Brain microvascular endothelial cell (primary cell): Measurements from ENCODE around the gene EBPL.

Experiments
- DNase-seq: peaks from one replicate; pipeline ENCODE4 v3.0.0-alpha.2; 2020
- H3K27ac ChIP-seq: fragments of 250-450 bp; sonication (Bioruptor Pico); 2 replicates; pipeline ENCODE4 v1.5.1; 2020; ENCODE audit warnings: mild to moderate bottlenecking, moderate library complexity
- H3K27me3 ChIP-seq: fragments of 250-450 bp; sonication (Bioruptor Pico); replicated peaks from 2 replicates; pipeline ENCODE4 v1.5.1; 2020; ENCODE audit warnings: mild to moderate bottlenecking
- H3K36me3 ChIP-seq: fragments of 250-450 bp; sonication (Bioruptor Pico); replicated peaks from 2 replicates; pipeline ENCODE4 v1.5.1; 2020; ENCODE audit warnings: mild to moderate bottlenecking
- H3K4me3 ChIP-seq: 2 replicates; pipeline ENCODE4 v1.5.1; 2011; ENCODE audit warnings: low read depth, mild to moderate bottlenecking, control low read depth, low read length, moderate library complexity
- CTCF ChIP-seq: IDR thresholded peaks from 2 replicates; pipeline ENCODE4 v1.5.1; 2011; ENCODE audit warnings: low read depth, mild to moderate bottlenecking, moderate library complexity, low read length, control low read depth, inconsistent platforms; ENCODE audit errors: missing control alignments
- in situ Hi-C: cut with HindIII; loops from 2 replicates; pipeline ENCODE4 v1.10.0; 2017; ENCODE audit warnings: low sequenced_read_pairs, low pct_ligation_motif_present

The EBPL gene

GRCh38 chr13:49629196-49629938 lies 61.9 kb downstream of the EBPL start:
- H3K36me3 ChIP-seq, result no peaks in the 10 kb centered on the region
- H3K27ac ChIP-seq, result no peak overlapping the region
- in situ Hi-C loops, result no loop called here
- DNase-seq, result no peak
- H3K4me3 ChIP-seq, result no peak overlapping the region
- no peak for TF ChIP-seq CTCF
- no peaks in the 10 kb centered on the region for H3K27me3 ChIP-seq

GRCh38 chr13:49627831-49628652 lies 63.2 kb downstream of the EBPL start, which contains the start of gene ARL11:
ARL11 (plus strand) TSS chr13:49628507; CDS start chr13:49630448, 1,941 bp downstream.
- H3K27me3 ChIP-seq, result no peaks in the 10 kb centered on the region
- H3K4me3 ChIP-seq, result no peak within 1 kb of the TSS
- H3K27ac ChIP-seq, result no peak within 1 kb of the TSS
- no peak for TF ChIP-seq CTCF
- H3K36me3 ChIP-seq, result no peaks in the 10 kb centered on the region
- no peak for DNase-seq
- in situ Hi-C loops, result no loop called here

- H3K27me3 ChIP-seq, result no peaks in the 10 kb centered on the region
- DNase-seq, result peak; percentile 21
- in situ Hi-C loops, result no loop called here
- no peak for TF ChIP-seq CTCF
- H3K27ac ChIP-seq, result no peak overlapping the region
- H3K4me3 ChIP-seq, result no peak overlapping the region
- no peaks in the 10 kb centered on the region for H3K36me3 ChIP-seq
Observed at GRCh38 chr13:49625392-49626079, 65.8 kb downstream of the EBPL start.

GRCh38 chr13:49624229-49624628 lies 67.1 kb downstream of the EBPL start:
- no peak for DNase-seq
- Histone ChIP-seq H3K4me3 (no peak overlapping the region), H3K27me3 (no peaks in the 10 kb centered on the region), H3K36me3 (no peaks in the 10 kb centered on the region), H3K27ac (no peak overlapping the region)
- in situ Hi-C loops, result no loop called here
- no peak for TF ChIP-seq CTCF

- DNase-seq, result no peak
- Histone ChIP-seq H3K36me3 (no peaks in the 10 kb centered on the region), H3K4me3 (no peak overlapping the region), H3K27ac (no peak overlapping the region), H3K27me3 (no peaks in the 10 kb centered on the region)
- in situ Hi-C loops, result no loop called here
- TF ChIP-seq CTCF, result no peak
Observed at GRCh38 chr13:49622174-49622946, 68.9 kb downstream of the EBPL start.
